GM18873 (cell line): ENCODE data around the gene ADO.
A peak's percentile ranks its signal among the peaks of the same experiment; 100 is the strongest.
"Not testable (repeated sequence)": the region's sequence is repeated elsewhere in the genome, so short reads cannot be mapped to it uniquely, and the experiment has no call there.

Source experiments
- ATAC-seq: cut with Tn5 transposase; IDR thresholded peaks from one replicate; pipeline ENCODE4 v1.9.1; 2021; ENCODE audit warnings: mild to moderate bottlenecking, moderate library complexity, moderate number of reproducible peaks; ENCODE audit not compliant: unreplicated experiment, low FRiP score

ADO gene

DNA sequence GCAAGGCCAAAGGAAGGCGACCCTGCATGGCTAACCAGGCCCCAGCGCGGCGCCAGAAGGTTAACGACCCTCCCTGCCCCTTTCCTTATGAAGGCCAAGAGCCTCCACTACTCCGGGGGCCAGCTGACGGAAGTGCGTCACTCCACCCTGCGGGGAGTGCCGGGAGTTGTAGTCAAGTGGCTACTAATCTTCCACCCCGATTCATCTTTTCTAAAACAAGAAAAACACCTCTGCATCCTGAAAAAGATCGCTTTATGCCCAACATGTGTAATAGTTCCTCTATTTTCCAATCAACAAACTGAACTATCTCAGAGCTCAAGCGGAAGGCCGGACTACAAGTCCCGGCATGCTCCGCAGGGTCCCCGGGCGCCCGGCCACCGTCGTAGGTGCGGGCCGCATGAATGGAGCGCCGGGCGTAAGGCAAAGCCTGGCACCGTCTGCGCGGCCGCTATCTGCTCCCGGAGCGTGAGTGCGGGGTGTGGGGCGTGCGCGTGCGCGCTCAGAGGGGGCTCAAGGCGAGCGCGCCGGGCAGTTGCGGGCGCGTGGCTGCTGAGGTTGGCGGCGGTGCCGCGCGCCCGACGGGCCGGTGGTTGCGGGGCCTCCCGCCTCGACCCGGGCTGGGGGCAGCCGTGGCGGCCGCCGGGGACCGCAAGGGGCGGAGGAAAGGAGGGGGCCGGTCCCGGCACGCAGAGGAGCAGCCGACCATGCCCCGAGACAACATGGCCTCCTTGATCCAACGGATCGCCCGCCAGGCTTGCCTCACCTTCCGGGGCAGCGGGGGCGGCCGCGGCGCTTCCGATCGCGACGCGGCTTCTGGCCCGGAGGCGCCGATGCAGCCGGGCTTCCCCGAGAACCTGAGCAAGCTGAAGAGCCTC is at the start of gene ADO:
ADO (plus strand) TSS at position 365 of the 875 bp plus-strand sequence; CDS start at position 705, 340 bp downstream.
- ATAC-seq = peak; percentile 79

DNA sequence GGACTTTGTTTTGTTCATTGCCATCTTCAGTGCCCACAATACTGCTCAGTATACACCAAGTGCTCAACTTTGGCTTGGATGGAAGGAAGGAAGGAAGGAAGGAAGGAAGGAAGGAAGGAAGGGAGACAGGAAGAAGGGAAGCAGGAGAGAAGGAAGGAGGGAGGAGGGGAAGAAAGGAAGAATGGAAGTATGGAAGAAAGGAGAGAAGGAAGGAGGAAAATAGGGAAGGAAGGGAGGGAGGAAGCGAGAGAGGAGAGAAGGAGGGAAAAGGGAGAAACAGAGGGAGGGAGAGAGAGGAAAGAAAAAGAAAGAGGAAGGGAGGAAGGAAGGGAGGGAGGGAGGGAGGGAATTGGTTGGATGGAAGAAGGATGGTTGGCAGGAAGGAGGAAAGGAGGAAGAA is 49.6 kb upstream of the ADO start:
- no peak for ATAC-seq

DNA sequence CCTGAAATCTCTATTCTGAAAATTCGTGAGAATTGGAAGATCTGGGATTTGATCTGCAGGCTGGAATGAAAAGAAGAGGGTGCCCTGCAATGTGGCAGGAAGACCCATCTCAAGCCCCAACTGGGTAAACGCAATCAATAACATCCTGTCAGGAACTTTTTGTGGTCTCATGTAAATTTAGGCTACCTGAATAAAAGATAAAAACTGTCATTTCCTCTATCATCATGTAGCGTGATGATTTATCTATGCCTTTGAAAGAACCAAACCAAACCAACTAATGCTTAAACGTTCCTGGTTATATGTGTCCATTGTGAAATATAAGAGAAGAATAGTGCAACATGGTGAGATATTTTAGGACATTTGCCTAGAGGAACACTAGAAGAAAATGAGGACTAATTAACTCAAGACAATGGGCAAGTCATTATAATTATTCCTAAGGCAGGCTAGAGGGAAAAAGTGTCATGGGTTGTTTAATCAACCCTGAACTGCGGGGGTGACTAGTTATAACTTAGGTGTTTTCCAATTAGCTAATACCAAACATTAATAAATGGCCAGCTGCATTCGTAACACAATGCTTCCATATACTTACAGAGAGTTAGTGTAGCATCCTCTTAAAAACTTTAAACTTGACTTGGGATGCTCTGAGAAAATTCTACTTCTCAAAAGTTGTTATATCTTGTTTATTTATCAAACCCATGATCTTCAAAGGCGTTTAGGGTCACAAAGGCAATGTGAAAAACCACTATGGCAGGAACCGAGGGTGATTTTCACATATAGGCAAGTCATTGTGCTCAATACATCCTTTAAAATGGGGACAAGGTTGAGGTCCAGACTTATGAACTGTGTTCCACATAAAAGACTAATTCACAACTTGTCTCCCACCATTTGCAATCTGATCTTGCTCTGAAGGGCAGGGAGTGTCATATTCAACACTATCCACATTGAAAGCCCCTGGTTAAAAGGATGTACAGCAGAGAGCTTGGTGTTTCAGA is 48.6 kb upstream of the ADO start:
- ATAC-seq = no peak

DNA sequence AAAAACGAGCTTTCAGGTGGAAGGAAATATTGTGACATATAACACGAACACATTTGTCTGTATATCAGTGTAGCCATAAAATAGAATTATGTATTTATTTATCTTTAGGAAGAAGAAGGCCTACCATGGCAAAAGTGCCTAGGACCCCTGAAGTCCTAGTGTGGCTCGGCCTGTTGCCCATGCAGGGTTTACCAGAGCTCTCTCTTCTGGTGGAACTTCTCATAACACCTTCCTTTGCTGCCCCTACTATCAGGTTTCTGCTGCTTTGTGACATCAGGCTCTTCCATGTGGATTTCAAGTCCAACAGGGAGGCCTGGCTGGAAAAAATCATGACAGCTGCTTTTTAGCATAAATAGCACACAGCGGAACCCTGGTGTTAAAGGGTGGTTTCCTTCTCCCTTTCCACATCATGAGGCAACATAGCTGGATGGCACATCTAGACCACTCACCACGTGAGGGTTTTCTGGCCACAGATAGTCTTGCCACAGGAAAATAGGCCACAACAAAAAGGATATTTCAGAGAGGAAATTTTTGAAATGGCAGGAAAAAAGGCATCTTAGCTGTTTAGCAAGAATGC is 44.8 kb upstream of the ADO start:
- ATAC-seq = no peak

DNA sequence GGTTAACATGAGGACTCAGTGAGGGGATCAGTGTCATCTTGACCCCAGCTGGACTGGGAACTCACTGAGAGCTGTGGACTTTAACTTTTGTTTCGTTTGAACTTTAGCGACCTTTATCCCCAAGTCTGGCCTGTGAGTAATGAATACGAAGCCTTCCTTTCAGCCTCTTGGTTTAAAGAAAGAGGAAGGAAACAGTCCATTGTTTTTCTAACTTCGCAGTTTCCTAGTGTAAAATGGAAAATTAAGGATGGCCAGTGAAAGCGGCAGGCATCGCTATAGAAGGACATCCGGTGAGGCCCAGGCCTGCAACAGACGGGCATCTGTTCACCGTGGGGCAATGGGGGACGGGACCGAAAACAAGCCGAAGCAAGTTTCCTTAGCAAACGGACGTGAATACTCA is 44.1 kb upstream of the ADO start:
- ATAC-seq = no peak

DNA sequence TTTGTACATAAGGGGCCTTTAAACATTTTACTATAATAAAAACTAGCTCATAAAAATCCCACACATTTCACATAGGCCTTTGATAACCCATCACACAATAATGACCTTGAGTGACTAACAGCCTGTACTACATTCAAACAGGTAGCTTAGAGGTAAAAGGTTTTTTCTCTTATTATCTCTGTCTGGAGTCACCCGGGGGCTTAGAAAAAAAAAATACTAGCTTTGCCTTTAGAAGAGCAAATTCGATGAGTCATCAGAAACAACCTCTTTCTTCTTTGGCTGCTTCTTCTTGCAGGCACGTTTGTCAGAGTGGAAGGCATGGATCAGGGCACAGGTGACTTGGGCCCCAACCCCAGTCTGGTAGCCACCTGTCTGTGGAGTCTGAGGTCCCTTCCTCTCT is 43.4 kb upstream of the ADO start:
- ATAC-seq = no peak

DNA sequence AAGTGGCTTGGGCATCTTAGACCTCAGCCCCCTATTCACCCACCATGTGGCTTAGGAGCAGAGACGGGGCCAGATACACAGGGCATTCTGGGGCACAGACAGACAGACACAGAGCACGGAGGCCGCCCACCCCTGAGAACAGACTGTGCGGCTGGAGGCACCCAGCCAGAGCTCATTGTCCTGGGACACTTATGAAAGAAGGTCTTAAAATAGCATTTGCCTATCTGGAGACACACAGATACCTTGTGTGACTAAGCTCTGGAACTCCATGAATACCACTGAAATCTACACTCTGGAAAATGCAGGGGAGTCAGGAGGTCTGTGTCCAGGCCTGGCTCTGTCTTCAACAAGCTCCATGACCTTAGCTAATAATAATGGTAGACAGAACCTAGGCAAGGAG is 41.4 kb upstream of the ADO start:
- no peak for ATAC-seq

DNA sequence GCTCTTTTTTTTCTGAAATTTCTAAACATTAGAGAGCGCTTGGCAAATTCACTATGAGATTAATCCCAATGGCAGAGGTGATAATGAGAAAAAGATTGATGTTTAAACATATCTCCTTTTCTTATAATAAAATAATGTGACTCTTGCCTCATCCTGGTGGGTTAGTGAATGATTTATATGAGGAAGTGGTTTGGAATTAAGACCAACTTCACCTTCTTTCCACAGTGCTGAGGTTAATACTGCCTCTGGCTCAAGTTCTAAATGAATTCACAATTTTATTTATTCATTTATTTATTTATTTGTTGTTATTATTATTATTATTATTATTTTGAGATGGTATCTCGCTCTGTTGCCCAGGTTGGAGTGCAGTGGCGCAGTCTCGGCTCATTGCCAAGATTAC is 40.5 kb upstream of the ADO start:
- no peak for ATAC-seq

DNA sequence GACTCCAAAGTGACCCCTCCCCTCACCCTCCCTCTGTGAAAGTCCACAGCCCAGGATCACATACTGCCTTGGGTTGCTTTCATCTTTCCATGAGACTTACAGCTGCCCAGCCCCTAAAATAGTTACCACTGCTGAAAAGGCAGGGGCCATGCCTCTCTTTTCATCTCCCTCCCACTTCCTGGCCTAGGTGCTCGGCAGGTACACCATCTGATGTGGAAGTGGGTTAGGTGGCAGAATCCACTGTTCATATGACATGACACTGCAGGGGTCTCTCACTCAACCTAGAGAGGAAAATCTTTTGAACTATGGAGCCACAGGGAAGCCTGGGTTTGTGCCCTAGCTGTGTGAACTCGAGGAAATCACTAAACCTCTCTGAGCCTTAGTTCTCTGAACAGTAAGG is 38.8 kb upstream of the ADO start:
- no peak for ATAC-seq

DNA sequence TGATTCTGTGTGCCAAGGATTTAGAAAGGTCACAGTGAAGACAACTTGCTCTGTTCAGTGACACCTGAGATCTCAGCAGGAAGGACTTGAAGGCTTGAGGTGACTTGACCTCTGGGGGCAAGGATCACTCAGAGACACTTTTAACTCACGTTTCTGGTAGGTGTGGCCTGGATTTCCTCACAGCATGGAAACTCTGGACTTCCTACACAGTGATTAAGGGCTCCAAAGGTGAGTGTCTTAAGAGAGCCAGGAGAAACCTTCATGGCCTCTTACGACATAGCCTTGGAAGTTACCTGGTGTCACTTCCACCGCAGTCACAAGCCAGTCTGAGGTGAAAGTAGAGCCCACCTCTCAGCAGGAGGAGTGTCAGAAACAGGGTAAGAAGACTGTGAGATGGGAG is 38.1 kb upstream of the ADO start:
- ATAC-seq = no peak

DNA sequence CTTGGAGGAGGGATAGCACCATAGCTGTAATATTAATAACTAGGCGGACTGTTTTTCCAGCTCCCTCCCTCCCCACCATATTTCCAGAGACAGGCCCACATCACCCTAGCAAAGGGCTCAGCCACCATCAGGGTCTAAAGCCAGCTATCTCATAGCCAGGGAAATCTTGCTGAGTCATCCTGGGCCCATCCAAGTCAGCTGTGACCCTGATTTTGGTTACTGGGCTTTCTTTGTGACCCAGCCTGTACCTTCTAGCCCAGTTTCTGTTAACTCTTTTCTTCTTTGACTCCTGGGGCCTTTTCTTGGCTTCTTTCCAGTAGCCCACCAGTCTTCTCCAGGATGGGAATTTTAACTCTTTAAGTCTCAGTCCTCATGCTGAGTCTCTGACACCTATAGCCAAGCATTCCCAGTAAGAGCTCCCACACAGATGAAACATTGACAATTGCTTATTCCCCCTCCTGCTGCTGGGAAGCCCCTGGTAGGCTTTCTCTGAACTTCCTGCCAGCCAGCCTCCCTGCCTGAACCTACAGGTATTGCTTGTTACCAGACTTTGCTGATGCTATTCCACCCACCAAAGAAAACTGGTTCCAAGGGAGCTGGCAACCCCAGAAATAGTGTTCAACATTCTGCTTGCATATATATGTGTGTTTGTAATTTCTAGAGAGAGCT is 34.8 kb upstream of the ADO start:
- ATAC-seq = peak; percentile 59

DNA sequence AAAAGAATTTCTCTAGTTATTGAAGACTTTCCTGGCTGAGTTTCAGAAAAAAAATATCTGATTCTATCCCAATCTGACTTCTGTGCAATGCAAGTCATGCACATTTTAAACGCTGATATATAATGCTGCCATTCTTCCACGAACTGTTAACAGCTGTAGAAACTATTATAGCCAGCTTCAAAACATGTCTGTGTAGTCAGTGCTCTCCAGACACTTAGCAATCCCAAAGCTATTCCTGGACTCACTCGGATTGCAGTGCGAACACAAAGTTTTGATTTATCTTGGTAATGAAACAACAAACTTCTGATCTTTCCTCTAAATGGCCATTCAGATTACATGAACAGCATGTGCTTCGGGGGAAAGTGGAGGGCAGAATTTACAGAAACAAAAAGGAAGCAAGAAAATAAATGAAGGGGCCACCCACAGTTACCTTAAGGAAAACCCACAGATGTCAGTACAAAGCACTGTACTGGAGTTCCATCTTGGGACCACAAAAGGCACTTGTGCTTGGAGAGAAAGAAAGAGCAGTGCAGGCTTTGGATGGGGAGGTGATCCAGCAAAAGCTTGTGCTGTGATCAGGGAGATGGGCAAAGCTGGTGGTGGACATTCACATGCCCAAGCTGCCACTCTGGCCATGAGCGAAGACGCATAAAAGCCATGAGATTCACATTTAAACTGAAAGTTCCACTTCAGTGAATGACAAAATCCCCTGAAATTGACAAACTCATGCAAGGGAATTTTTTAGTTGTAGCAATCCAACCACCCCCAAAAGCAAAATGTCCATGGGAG is 32.1 kb upstream of the ADO start:
- ATAC-seq = no peak

DNA sequence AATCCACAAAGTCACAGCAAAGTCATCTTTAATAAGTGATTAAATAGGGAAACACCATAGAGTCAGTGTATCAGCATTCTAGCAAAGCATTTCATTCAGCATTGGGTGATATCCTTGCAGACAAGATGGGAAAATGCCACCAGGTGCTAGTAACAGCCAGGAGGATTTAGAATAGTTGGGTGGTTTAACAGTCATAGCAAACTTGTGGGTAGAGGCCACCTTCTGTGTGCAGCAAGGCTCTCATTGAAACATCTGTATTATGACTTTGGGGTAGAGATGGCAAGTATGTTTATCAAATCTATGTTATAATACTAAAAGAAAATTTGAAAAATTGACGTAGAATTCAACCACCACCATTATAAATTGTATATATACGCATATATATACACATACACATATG is 26.4 kb upstream of the ADO start:
- peak; percentile 70 for ATAC-seq

DNA sequence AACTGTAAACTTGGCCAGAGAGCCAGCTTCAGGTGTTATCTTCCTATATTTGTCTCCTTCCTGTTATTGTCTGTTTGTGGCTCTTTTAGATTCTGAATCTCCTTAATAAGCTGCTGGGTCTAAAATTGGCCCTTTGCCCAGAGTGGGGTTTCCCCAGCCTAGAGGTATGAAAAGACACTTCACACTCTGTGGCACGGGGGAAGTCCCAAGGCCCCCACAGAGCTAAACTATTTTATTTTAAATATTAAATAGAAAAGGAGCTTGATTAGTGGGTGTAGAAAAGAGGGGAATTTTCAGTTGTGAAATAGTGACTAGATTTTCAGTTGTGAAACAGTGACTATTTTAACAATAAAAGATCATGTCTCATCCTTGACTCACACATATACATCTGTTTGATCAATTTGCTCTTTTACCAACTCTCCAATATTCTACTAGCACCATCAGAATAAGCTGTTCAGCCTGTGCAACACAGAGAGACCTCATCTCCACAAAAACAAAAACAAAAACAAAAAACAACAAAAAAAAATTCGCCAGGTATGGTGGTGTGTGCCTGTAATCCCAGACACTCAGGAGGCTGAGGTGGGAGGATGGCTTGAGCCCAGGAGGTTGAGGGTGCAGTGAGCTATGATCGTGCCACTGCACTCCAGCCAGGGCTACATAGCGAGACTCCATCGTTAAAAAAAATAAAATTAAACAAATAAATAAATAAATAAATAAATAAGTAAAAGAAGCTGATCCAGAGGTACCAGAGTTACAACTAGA is 24.9 kb upstream of the ADO start:
- ATAC-seq = peak; percentile 83

DNA sequence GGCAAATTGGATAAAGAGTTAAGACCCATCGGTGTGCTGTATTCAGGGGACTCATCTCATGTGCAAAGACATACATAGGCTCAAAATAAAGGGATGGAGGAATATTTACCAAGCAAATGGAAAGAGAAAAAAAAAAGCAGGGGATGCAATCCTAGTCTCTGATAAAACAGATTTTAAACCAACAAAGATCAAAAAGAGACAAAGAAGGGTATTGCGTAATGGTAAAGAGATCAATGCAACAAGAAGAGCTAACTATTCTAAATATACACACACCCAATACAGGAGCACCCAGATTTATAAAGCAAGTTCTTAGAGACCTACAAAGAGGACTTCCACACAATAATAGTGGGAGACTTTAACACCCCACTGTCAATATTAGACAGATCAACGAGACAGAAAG is 20.0 kb upstream of the ADO start:
- ATAC-seq = not testable (repeated sequence)

DNA sequence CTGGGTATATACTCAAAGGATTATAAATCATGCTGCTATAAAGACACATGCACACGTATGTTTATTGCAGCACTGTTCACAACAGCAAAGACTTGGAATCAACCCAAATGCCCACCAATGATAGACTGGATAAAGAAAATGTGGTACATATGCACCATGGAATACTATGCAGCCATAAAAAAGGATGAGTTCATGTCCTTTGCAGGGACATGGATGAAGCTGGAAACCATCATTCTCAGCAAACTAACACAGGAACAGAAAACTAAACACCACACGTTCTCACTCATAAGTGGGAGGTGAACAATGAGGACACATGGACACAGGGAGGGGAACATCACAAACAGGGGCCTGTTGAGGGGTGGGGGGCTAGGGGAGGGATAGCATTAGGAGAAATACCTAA is 16.2 kb upstream of the ADO start:
- not testable (repeated sequence) for ATAC-seq

DNA sequence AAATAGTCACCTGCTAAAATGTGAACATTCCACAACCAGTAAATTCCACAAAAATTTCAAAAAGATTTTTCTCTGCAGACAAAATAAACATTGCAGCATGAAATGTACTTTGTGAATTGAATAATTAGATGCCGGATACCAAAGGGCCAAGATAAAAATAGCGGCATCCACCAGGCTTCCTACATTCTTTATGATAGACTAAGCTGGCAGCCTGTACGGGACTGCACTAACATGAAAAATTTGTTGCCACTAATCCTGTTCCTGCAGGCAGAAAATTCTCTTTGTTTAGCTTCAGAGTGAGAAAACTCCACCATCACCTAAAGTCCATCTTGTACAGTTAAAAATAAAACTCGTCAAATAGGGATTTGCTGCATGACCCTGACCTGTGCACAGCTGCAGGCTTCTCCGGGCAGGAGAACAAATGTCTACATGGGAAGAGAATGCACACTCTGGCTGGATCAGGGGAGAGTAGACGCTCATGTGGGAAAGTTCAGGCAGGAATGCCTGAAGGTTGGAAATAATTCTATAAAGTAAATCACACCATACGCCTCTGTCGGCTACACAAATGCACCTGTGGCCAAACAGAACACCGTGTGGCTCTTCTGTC is 15.6 kb upstream of the ADO start:
- no peak for ATAC-seq

DNA sequence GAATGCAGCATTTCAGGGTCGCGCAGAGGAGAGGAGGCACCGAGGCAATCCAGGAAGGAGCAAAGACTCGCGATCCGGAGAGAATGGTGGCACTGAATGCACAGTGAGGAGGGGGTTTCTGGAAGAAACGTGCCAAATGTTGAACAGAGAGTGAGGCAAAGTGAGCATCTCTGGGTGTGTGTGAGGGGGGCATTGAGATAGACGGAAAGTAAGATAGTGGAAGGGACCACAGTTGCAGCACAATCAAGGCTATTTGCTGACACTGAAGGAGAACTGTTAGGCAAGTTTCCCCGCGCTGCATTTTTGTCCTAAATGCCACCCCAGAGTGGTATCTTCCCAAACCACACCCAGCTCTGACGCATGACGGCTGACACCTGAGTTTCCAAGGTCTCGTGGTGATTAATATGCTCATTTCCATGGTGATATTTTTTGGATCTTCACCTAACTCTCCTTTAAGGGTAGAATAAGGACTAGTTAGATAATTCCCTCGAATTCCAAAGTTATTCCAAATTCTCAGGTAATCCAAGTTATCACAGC is 14.4 kb upstream of the ADO start:
- no peak for ATAC-seq
